NB4 (cell line): ENCODE data around the gene TMEM253.

Experiments used
- CTCF ChIP-seq: IDR thresholded peaks from one replicate; pipeline ENCODE4 v1.5.1; 2012; ENCODE audit warnings: low read depth, low read length
- MAX ChIP-seq: IDR thresholded peaks from 2 replicates; pipeline ENCODE4 v1.6.1; 2011; ENCODE audit warnings: low read depth, low read length
- MYC ChIP-seq: IDR thresholded peaks from 2 replicates; pipeline ENCODE4 v1.6.1; 2011; ENCODE audit warnings: low read depth, low read length
- POLR2A ChIP-seq: IDR thresholded peaks from 2 replicates; pipeline ENCODE4 v1.6.1; 2011; ENCODE audit warnings: mild to moderate bottlenecking; ENCODE audit not compliant: insufficient read length; ENCODE audit errors: extremely low read depth

- TF ChIP-seq CTCF (no peak), POLR2A (no peak), MAX (no peak), MYC (no peak)
These were observed 11.4 kb downstream of the TMEM253 start for GRCh38 chr14:21112255-21112654.
